ENCODE results near the gene PDS5B.

DNA sequence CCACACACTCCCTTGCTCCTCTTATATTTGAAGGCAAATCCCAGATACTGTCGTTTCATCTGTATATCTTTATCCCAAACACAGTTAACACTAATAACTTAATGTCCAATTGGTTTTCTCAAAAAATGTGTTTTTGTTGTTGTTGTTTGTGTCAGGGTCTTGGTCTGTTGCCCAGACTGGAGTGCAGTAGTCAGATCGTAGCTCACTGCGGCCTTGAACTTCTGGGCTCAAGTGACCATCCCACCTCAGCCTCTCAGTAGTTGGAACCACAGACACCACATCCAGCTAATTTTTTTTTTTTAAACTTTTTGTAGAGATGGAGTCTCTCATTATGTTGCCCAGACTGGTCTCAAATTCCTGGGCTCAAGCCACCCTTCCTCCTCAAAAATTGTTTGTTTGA lies 137.7 kb downstream of the PDS5B start:
- TF ChIP-seq, protein P1, sequence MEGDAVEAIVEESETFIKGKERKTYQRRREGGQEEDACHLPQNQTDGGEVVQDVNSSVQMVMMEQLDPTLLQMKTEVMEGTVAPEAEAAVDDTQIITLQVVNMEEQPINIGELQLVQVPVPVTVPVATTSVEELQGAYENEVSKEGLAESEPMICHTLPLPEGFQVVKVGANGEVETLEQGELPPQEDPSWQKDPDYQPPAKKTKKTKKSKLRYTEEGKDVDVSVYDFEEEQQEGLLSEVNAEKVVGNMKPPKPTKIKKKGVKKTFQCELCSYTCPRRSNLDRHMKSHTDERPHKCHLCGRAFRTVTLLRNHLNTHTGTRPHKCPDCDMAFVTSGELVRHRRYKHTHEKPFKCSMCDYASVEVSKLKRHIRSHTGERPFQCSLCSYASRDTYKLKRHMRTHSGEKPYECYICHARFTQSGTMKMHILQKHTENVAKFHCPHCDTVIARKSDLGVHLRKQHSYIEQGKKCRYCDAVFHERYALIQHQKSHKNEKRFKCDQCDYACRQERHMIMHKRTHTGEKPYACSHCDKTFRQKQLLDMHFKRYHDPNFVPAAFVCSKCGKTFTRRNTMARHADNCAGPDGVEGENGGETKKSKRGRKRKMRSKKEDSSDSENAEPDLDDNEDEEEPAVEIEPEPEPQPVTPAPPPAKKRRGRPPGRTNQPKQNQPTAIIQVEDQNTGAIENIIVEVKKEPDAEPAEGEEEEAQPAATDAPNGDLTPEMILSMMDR (IDR thresholded peaks at IDR 0.05; ENCODE audit: low read depth, low read length, missing input control), result no peak
- TF ChIP-seq JUND (IDR thresholded peaks at IDR 0.05) (no peak), FOXA2 (IDR thresholded peaks at IDR 0.05) (no peak), TAF1 (conservative IDR thresholded peaks at IDR 0.05) (no peak), RAD21 (IDR thresholded peaks at IDR 0.05) (no peak), GABPA (IDR thresholded peaks at IDR 0.05 in 1 of 2, conservative IDR thresholded peaks at IDR 0.05 in 1 of 2) (no peak), RXRA (IDR thresholded peaks at IDR 0.05) (no peak), EGR1 (IDR thresholded peaks at IDR 0.05; ENCODE audit: low read depth in 2 of 2) (no peak), YY1 (IDR thresholded peaks at IDR 0.05) (no peak), SP1 (IDR thresholded peaks at IDR 0.05) (no peak), NR2F2 (IDR thresholded peaks at IDR 0.05) (no peak)
- TF ChIP-seq, protein P2, sequence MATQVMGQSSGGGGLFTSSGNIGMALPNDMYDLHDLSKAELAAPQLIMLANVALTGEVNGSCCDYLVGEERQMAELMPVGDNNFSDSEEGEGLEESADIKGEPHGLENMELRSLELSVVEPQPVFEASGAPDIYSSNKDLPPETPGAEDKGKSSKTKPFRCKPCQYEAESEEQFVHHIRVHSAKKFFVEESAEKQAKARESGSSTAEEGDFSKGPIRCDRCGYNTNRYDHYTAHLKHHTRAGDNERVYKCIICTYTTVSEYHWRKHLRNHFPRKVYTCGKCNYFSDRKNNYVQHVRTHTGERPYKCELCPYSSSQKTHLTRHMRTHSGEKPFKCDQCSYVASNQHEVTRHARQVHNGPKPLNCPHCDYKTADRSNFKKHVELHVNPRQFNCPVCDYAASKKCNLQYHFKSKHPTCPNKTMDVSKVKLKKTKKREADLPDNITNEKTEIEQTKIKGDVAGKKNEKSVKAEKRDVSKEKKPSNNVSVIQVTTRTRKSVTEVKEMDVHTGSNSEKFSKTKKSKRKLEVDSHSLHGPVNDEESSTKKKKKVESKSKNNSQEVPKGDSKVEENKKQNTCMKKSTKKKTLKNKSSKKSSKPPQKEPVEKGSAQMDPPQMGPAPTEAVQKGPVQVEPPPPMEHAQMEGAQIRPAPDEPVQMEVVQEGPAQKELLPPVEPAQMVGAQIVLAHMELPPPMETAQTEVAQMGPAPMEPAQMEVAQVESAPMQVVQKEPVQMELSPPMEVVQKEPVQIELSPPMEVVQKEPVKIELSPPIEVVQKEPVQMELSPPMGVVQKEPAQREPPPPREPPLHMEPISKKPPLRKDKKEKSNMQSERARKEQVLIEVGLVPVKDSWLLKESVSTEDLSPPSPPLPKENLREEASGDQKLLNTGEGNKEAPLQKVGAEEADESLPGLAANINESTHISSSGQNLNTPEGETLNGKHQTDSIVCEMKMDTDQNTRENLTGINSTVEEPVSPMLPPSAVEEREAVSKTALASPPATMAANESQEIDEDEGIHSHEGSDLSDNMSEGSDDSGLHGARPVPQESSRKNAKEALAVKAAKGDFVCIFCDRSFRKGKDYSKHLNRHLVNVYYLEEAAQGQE (IDR thresholded peaks at IDR 0.05), result no peak
- TF ChIP-seq, protein P3, sequence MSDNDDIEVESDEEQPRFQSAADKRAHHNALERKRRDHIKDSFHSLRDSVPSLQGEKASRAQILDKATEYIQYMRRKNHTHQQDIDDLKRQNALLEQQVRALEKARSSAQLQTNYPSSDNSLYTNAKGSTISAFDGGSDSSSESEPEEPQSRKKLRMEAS (IDR thresholded peaks at IDR 0.05), result no peak

All from liver (tissue), 3 donors.